Pancreas (tissue), 10 donors: ENCODE data around the gene MAJIN. TPM values are rescaled to one million over a fixed set of nuclear protein-coding genes. Genes with fewer than 3 reads are reported as not detected.

Experiments used
- ATAC-seq, 4 donors: fragments of 200-7000 bp; cut with Tn5 transposase; one replicate each; pipeline versions ENCODE4 v1.8.0 to v1.9.1; 2020; ENCODE audit warnings: mild to moderate bottlenecking in 4 of 4, moderate library complexity in 4 of 4
- DNase-seq, 6 donors: peaks; one replicate each; pipeline ENCODE4 v3.0.0-alpha.2; 2020
- FAIRE-seq: peaks from 2 replicates; lab custom pipeline; 2012; peaks lifted over from hg19 to GRCh38; lab: Jason Lieb, UNC
- H3K27ac ChIP-seq, 4 donors: fragments of 200-600 bp; sonication (generic); 1 replicate in 3 of 4; 2 replicates in 1 of 4; pipeline versions ENCODE4 v1.5.0 to v1.8.0; 2020
- H3K27me3 ChIP-seq, 4 donors: fragments of 200-600 bp; one replicate each; pipeline ENCODE4 v1.8.0; 2021
- H3K36me3 ChIP-seq, 3 donors: fragments of 200-600 bp; sonication (generic) in 1 of 3; one replicate each; pipeline versions ENCODE4 v1.5.0 to v1.8.0; 2020 to 2021
- H3K4me1 ChIP-seq, 3 donors: fragments of 200-600 bp; one replicate each; pipeline ENCODE4 v1.8.0; 2021
- H3K4me3 ChIP-seq, 4 donors: fragments of 200-600 bp; sonication (generic) in 2 of 4; one replicate each; pipeline versions ENCODE4 v1.5.0 to v1.8.0; 2020 to 2021
- H3K9me3 ChIP-seq, 4 donors: fragments of 200-600 bp; one replicate each; pipeline ENCODE4 v1.8.0; 2021
- CTCF ChIP-seq, 4 donors: fragments of 200-600 bp; sonication (generic) in 3 of 4; IDR thresholded peaks; one replicate each; pipeline versions ENCODE4 v1.5.0 to v1.8.0; 2021; ENCODE audit warnings: antibody characterized with exemption in 4 of 4
- WGBS, 2 donors: extraction: QIAGEN DNeasy Blood & Tissue Kit; methylation state at CpG; one replicate each; pipeline ENCODE4 v1.1.7; 2013; 5-methylcytosine and 5-hydroxymethylcytosine counted together
- intact Hi-C, 3 donors: fragments of 100-400 bp; cut with DNase I; formaldehyde crosslinking; loops; one replicate each; pipeline versions ENCODE4 v1.11.1 to v1.14.2; 2022
- polyA plus RNA-seq, 2 donors: library from polyadenylated mRNA; stranded (reverse); fragments of 200-250 nt; gene quantifications; one replicate each; pipeline ENCODE4 v1.2.3, GENCODE V29; 2013
- total RNA-seq, 6 donors: library from RNA; stranded (reverse); fragmentation: NEBNext Ultra II Directional in 4 of 6; extraction: Animal tissue kit (Norgen Biotek cat#: 25700) in 4 of 6; gene quantifications; one replicate each; pipeline versions ENCODE4 v1.2.1 to v1.2.4, GENCODE V29; 2021 to 2023
- donor health status: healthy with polysubstance abuse.
- donor health status: DM: no; HTN: no; CAD: no; lungs with moderate emphysema.
- donor health status: DM: no; HTN: no; CAD: no.
- donor health status: control.
- donor health status: control.
- donor health status: Bipolar disorder and iron deficiency.
- donor health status: DM: yes; HTN: yes; CAD: no.
- donor health status: DM: no; HTN: no; CAD: no.
- donor health status: DM: no; HTN: no; CAD: no.
- donor health status: DM: yes; HTN: yes; CAD: no.

Gene MAJIN
- total and polyA plus RNA-seq, 8 donors: 0.14 to 0.47 (median 0.26) TPM; not detected in 3

- WGBS, 2 donors: 71 to 81% methylated on average over 1 of the region's 1 CpG
- intact Hi-C loops: no loop called here
Measured at GRCh38 chr11:64999478-64999877, 27.6 kb upstream of the MAJIN start.

DNA sequence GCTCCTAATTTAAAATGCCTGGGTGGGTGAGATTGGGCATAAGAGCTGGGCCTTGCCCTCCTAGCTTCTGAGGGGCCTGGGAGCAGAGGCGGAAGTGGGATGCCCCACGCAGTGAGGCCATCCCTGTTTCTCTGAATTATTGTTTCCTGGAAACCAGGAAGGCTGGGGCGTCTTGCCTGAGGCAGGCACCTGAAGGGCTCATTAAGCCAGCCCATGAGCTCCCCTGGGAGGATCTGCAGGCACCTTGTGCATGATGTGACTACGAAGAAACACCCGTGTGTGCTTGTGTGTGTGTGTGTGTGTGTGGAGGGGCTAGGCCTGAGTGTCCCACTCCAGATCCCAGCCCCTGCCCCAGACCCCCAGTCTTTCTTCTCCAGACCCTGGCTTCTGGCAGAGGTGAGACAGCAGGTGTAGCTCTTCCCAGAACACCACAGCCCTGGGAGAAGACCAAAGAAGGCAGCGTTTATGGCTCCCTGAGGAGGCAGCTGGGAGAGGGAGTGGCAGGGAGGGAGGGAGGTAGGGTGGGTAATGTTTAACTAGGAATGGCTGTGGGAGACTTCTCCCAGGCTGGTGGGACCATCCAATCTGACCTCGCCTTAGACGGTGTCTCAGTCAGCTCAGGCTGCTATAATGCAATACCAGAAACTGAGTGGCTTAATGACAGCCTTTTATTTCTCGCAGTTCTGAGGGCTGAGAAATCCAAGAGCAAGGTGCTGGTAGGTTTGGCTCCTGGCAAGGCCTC is 27.0 kb upstream of the MAJIN start:
- Histone ChIP-seq H3K9me3 (no peaks in the 10 kb centered on the region), H3K27ac (peak overlapping the region; percentile 56 to 80 (median 76)), H3K4me3 (no peak overlapping the region), H3K36me3 (no peaks in the 10 kb centered on the region), H3K4me1 (peaks cover 19 to 30% (median 26%) of the 10 kb centered on the region in 3 donors), H3K27me3 (no peaks in the 10 kb centered on the region)
- ATAC-seq (peak; percentile 57 to 74 (median 70)), FAIRE-seq (no peak), DNase-seq (peak in 4 of 6 donors; percentile 54 to 76 (median 60))
- intact Hi-C loops: no loop called here
- 35 to 44% methylated on average over 9 of the region's 9 CpGs for WGBS, 2 donors
- TF ChIP-seq CTCF (IDR thresholded peaks at IDR 0.05): no peak

More at GRCh38 chr11:64999478-64999877, 27.6 kb upstream of the MAJIN start:
- no peaks in the 10 kb centered on the region for H3K36me3 ChIP-seq
- ATAC-seq: no peak
- no peaks in the 10 kb centered on the region for H3K27me3 ChIP-seq
- peak overlapping the region; percentile 56 to 80 (median 76) for H3K27ac ChIP-seq
- FAIRE-seq: no peak
- DNase-seq: no peak
- H3K4me3 ChIP-seq: no peak overlapping the region
- peaks cover 19 to 30% (median 26%) of the 10 kb centered on the region in 3 donors for H3K4me1 ChIP-seq
- TF ChIP-seq CTCF (IDR thresholded peaks at IDR 0.05): no peak
- no peaks in the 10 kb centered on the region for H3K9me3 ChIP-seq

DNA sequence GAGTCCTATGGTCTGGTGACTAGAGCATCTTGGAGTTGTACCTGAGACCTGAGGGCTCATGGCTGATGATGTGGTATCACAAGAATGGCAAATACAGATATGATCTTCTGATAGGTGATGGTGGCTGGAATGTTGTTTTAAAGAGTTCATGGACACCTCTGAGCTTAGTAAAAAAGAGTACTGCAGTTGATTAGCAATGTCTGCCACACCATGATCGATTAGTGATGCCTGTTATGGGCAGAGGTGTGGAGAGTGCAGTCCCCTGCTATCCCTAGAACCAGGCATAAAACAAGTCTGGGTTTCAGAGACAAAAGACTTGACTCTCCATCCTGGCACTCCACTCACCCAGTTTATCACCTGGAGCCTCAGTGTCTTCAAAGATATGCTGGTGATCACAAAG is 26.2 kb upstream of the MAJIN start:
- no peaks in the 10 kb centered on the region for H3K27me3 ChIP-seq
- intact Hi-C loops: no loop called here
- H3K4me3 ChIP-seq: no peak overlapping the region
- TF ChIP-seq CTCF (IDR thresholded peaks at IDR 0.05): no peak
- no peaks in the 10 kb centered on the region for H3K36me3 ChIP-seq
- no peaks in the 10 kb centered on the region for H3K9me3 ChIP-seq
- FAIRE-seq: no peak
- no peak for DNase-seq
- 49 to 76% methylated on average over 1 of the region's 1 CpG for WGBS, 2 donors
- H3K27ac ChIP-seq: peak overlapping the region in 3 of 4 donors; percentile 56 to 80 (median 79)
- H3K4me1 ChIP-seq: peaks cover 19 to 30% (median 26%) of the 10 kb centered on the region in 3 donors
- ATAC-seq: peak in 2 of 4 donors; percentile 7 to 36

DNA sequence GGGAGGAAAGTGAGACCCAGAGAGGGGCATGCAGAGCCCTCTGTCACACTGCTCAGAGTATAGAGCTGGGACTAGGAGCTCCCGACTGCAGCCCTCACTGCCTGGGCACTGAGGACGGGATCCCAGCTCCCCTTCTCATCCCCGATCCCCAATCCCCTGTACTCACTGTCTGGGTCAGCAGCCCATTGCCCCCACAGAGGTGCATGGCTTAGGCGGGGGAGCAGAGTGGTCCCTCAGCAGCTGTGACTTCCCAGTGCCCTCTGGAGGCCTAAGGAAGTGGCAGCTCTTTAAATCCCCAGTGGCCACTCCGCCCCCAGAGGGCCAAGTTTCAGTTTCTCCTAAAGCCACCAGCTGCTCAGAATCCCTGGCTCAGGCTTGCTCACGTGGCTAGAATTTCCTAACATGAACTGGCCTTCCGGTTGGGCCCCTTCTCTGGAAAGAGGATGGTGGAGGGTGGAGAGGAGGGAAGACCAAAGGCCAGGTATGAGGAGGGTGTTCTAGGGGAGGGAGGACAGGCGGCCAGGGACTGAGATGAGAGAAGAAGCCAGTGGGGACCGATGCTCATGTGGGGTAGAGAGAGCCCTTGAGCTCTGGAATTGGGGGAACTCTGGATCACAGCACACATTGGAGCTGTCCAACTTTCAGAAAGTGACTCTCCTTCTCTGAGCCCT is 24.9 kb upstream of the MAJIN start, which contains the start of gene BATF2:
BATF2 (minus strand) TSS at position 262 of the 671 bp plus-strand sequence; CDS start at position 205, 57 bp downstream.
- Histone ChIP-seq H3K27ac (peak within 1 kb of the TSS; percentile 75 to 86 (median 81)), H3K36me3 (peaks cover 0 to under 1% (median 0%) of the 10 kb centered on the region in 3 donors), H3K27me3 (no peaks in the 10 kb centered on the region), H3K9me3 (no peaks in the 10 kb centered on the region), H3K4me1 (peaks cover 19 to 30% (median 26%) of the 10 kb centered on the region in 3 donors), H3K4me3 (peak within 1 kb of the TSS; percentile 29 to 52 (median 44))
- peak in 3 of 4 donors; percentile 12 to 31 (median 17) for TF ChIP-seq CTCF (IDR thresholded peaks at IDR 0.05)
- intact Hi-C loops: no loop called here
- DNase-seq: peak; percentile 84 to 92 (median 88)
- ATAC-seq: peak; percentile 88 to 95 (median 94)
- FAIRE-seq: no peak
- WGBS, 2 donors: 9 to 10% methylated on average over 9 of the region's 9 CpGs
